Measurements from ENCODE around the gene SULT2A1.
"Not testable (repeated sequence)": the region's sequence is repeated elsewhere in the genome, so short reads cannot be mapped to it uniquely, and the experiment has no call there.

Gene SULT2A1

GRCh38 chr19:47891622-47891922, 5.5 kb upstream of the SULT2A1 start:
- H3K4me3 ChIP-seq (ENCODE audit: low read depth in 1 of 2, low read length in 2 of 2) = no peak overlapping the region
- H3K4me1 ChIP-seq (ENCODE audit: insufficient read depth, low read length) = no peaks in the 10 kb centered on the region
- H3K36me3 ChIP-seq (ENCODE audit: insufficient read depth, low read length) = no peaks in the 10 kb centered on the region
- H3K27ac ChIP-seq (ENCODE audit: low read depth, low read length) = no peak overlapping the region
- no peaks in the 10 kb centered on the region for H3K27me3 ChIP-seq (ENCODE audit: control insufficient read depth in 1 of 2, insufficient read depth in 2 of 2, low read length in 2 of 2)
- H3K9ac ChIP-seq (ENCODE audit: low read length) = no peak overlapping the region
- H3K9me3 ChIP-seq (ENCODE audit: low read length) = peaks cover 3% of the 10 kb centered on the region

- no peaks in the 10 kb centered on the region for H3K9me3 ChIP-seq (ENCODE audit: low read length)
- H3K4me3 ChIP-seq (ENCODE audit: low read depth in 1 of 2, low read length in 2 of 2) = no peak overlapping the region
- H3K27me3 ChIP-seq (ENCODE audit: control insufficient read depth in 1 of 2, insufficient read depth in 2 of 2, low read length in 2 of 2) = no peaks in the 10 kb centered on the region
- no peak overlapping the region for H3K9ac ChIP-seq (ENCODE audit: low read length)
- H3K4me1 ChIP-seq (ENCODE audit: insufficient read depth, low read length) = no peaks in the 10 kb centered on the region
- H3K27ac ChIP-seq (ENCODE audit: low read depth, low read length) = no peak overlapping the region
- H3K36me3 ChIP-seq (ENCODE audit: insufficient read depth, low read length) = no peaks in the 10 kb centered on the region
Observed at GRCh38 chr19:47890865-47891621, 4.9 kb upstream of the SULT2A1 start.

GRCh38 chr19:47885067-47885463, 1.1 kb downstream of the SULT2A1 start:
- H3K9ac ChIP-seq (ENCODE audit: low read length) = no peak overlapping the region
- H3K9me3 ChIP-seq (ENCODE audit: low read length) = no peaks in the 10 kb centered on the region
- no peaks in the 10 kb centered on the region for H3K4me1 ChIP-seq (ENCODE audit: insufficient read depth, low read length)
- H3K36me3 ChIP-seq (ENCODE audit: insufficient read depth, low read length) = no peaks in the 10 kb centered on the region
- no peaks in the 10 kb centered on the region for H3K27me3 ChIP-seq (ENCODE audit: control insufficient read depth in 1 of 2, insufficient read depth in 2 of 2, low read length in 2 of 2)
- no peak overlapping the region for H3K4me3 ChIP-seq (ENCODE audit: low read depth in 1 of 2, low read length in 2 of 2)
- no peak overlapping the region for H3K27ac ChIP-seq (ENCODE audit: low read depth, low read length)

GRCh38 chr19:47882890-47883289, 3.2 kb downstream of the SULT2A1 start:
- H3K4me1 ChIP-seq (ENCODE audit: insufficient read depth, low read length) = no peaks in the 10 kb centered on the region
- H3K27me3 ChIP-seq (ENCODE audit: control insufficient read depth in 1 of 2, insufficient read depth in 2 of 2, low read length in 2 of 2) = no peaks in the 10 kb centered on the region
- H3K27ac ChIP-seq (ENCODE audit: low read depth, low read length) = no peak overlapping the region
- no peak overlapping the region for H3K9ac ChIP-seq (ENCODE audit: low read length)
- H3K36me3 ChIP-seq (ENCODE audit: insufficient read depth, low read length) = no peaks in the 10 kb centered on the region
- H3K9me3 ChIP-seq (ENCODE audit: low read length) = no peaks in the 10 kb centered on the region
- no peak overlapping the region for H3K4me3 ChIP-seq (ENCODE audit: low read depth in 1 of 2, low read length in 2 of 2)

GRCh38 chr19:47881757-47882156, 4.4 kb downstream of the SULT2A1 start:
- H3K9ac ChIP-seq (ENCODE audit: low read length) = no peak overlapping the region
- no peaks in the 10 kb centered on the region for H3K4me1 ChIP-seq (ENCODE audit: insufficient read depth, low read length)
- H3K9me3 ChIP-seq (ENCODE audit: low read length) = no peaks in the 10 kb centered on the region
- no peaks in the 10 kb centered on the region for H3K36me3 ChIP-seq (ENCODE audit: insufficient read depth, low read length)
- H3K4me3 ChIP-seq (ENCODE audit: low read depth in 1 of 2, low read length in 2 of 2) = no peak overlapping the region
- H3K27me3 ChIP-seq (ENCODE audit: control insufficient read depth in 1 of 2, insufficient read depth in 2 of 2, low read length in 2 of 2) = no peaks in the 10 kb centered on the region
- no peak overlapping the region for H3K27ac ChIP-seq (ENCODE audit: low read depth, low read length)

- H3K36me3 ChIP-seq (ENCODE audit: insufficient read depth, low read length); H3K27me3 ChIP-seq (ENCODE audit: control insufficient read depth in 1 of 2, insufficient read depth in 2 of 2, low read length in 2 of 2); H3K4me1 ChIP-seq (ENCODE audit: insufficient read depth, low read length); H3K9ac ChIP-seq (ENCODE audit: low read length); H3K27ac ChIP-seq (ENCODE audit: low read depth, low read length); H3K9me3 ChIP-seq (ENCODE audit: low read length); H3K4me3 ChIP-seq (ENCODE audit: low read depth in 1 of 2, low read length in 2 of 2): not testable (repeated sequence)
Observed at GRCh38 chr19:47879385-47879784, 6.7 kb downstream of the SULT2A1 start.

GRCh38 chr19:47878906-47879305, 7.2 kb downstream of the SULT2A1 start:
- no peaks in the 10 kb centered on the region for H3K4me1 ChIP-seq (ENCODE audit: insufficient read depth, low read length)
- H3K9me3 ChIP-seq (ENCODE audit: low read length) = no peaks in the 10 kb centered on the region
- H3K36me3 ChIP-seq (ENCODE audit: insufficient read depth, low read length) = no peaks in the 10 kb centered on the region
- H3K4me3 ChIP-seq (ENCODE audit: low read depth in 1 of 2, low read length in 2 of 2) = no peak overlapping the region
- no peaks in the 10 kb centered on the region for H3K27me3 ChIP-seq (ENCODE audit: control insufficient read depth in 1 of 2, insufficient read depth in 2 of 2, low read length in 2 of 2)
- no peak overlapping the region for H3K27ac ChIP-seq (ENCODE audit: low read depth, low read length)
- H3K9ac ChIP-seq (ENCODE audit: low read length) = no peak overlapping the region

- no peak overlapping the region for H3K27ac ChIP-seq (ENCODE audit: low read depth, low read length)
- peaks cover 0 to 6% of the 10 kb centered on the region in 2 donors for H3K27me3 ChIP-seq (ENCODE audit: control insufficient read depth in 1 of 2, insufficient read depth in 2 of 2, low read length in 2 of 2)
- H3K9ac ChIP-seq (ENCODE audit: low read length) = no peak overlapping the region
- no peaks in the 10 kb centered on the region for H3K4me1 ChIP-seq (ENCODE audit: insufficient read depth, low read length)
- H3K36me3 ChIP-seq (ENCODE audit: insufficient read depth, low read length) = no peaks in the 10 kb centered on the region
- H3K4me3 ChIP-seq (ENCODE audit: low read depth in 1 of 2, low read length in 2 of 2) = no peak overlapping the region
- H3K9me3 ChIP-seq (ENCODE audit: low read length) = no peaks in the 10 kb centered on the region
Observed at GRCh38 chr19:47865166-47865565, 20.9 kb downstream of the SULT2A1 start.

GRCh38 chr19:47863514-47863936, 22.6 kb downstream of the SULT2A1 start:
- Histone ChIP-seq H3K27me3 (ENCODE audit: control insufficient read depth in 1 of 2, insufficient read depth in 2 of 2, low read length in 2 of 2) (peaks cover 0 to 6% of the 10 kb centered on the region in 2 donors), H3K4me3 (ENCODE audit: low read depth in 1 of 2, low read length in 2 of 2) (no peak overlapping the region), H3K9me3 (ENCODE audit: low read length) (no peaks in the 10 kb centered on the region), H3K27ac (ENCODE audit: low read depth, low read length) (no peak overlapping the region), H3K36me3 (ENCODE audit: insufficient read depth, low read length) (no peaks in the 10 kb centered on the region), H3K9ac (ENCODE audit: low read length) (no peak overlapping the region), H3K4me1 (ENCODE audit: insufficient read depth, low read length) (no peaks in the 10 kb centered on the region)

- no peaks in the 10 kb centered on the region for H3K9me3 ChIP-seq (ENCODE audit: low read length)
- no peak overlapping the region for H3K9ac ChIP-seq (ENCODE audit: low read length)
- no peaks in the 10 kb centered on the region for H3K36me3 ChIP-seq (ENCODE audit: insufficient read depth, low read length)
- no peaks in the 10 kb centered on the region for H3K4me1 ChIP-seq (ENCODE audit: insufficient read depth, low read length)
- H3K27ac ChIP-seq (ENCODE audit: low read depth, low read length) = no peak overlapping the region
- H3K4me3 ChIP-seq (ENCODE audit: low read depth in 1 of 2, low read length in 2 of 2) = no peak overlapping the region
- peaks cover 0 to 6% of the 10 kb centered on the region in 2 donors for H3K27me3 ChIP-seq (ENCODE audit: control insufficient read depth in 1 of 2, insufficient read depth in 2 of 2, low read length in 2 of 2)
Observed at GRCh38 chr19:47861630-47862029, 24.5 kb downstream of the SULT2A1 start.

GRCh38 chr19:47860602-47861297, 25.4 kb downstream of the SULT2A1 start:
- Histone ChIP-seq H3K36me3 (ENCODE audit: insufficient read depth, low read length) (no peaks in the 10 kb centered on the region), H3K4me3 (ENCODE audit: low read depth in 1 of 2, low read length in 2 of 2) (no peak overlapping the region), H3K27ac (ENCODE audit: low read depth, low read length) (no peak overlapping the region), H3K27me3 (ENCODE audit: control insufficient read depth in 1 of 2, insufficient read depth in 2 of 2, low read length in 2 of 2) (peaks cover 0 to 6% of the 10 kb centered on the region in 2 donors), H3K9ac (ENCODE audit: low read length) (no peak overlapping the region), H3K4me1 (ENCODE audit: insufficient read depth, low read length) (no peaks in the 10 kb centered on the region), H3K9me3 (ENCODE audit: low read length) (no peaks in the 10 kb centered on the region)

GRCh38 chr19:47859838-47860237, 26.3 kb downstream of the SULT2A1 start:
- H3K9ac ChIP-seq (ENCODE audit: low read length); H3K27ac ChIP-seq (ENCODE audit: low read depth, low read length); H3K36me3 ChIP-seq (ENCODE audit: insufficient read depth, low read length); H3K4me1 ChIP-seq (ENCODE audit: insufficient read depth, low read length); H3K4me3 ChIP-seq (ENCODE audit: low read depth in 1 of 2, low read length in 2 of 2); H3K27me3 ChIP-seq (ENCODE audit: control insufficient read depth in 1 of 2, insufficient read depth in 2 of 2, low read length in 2 of 2); H3K9me3 ChIP-seq (ENCODE audit: low read length): not testable (repeated sequence)

All from muscle layer of colon (tissue), 2 donors.